Breast epithelium (tissue), 4 donors: ENCODE data around the gene ZNF814. TPM values are rescaled to one million over a fixed set of nuclear protein-coding genes. Genes with fewer than 3 reads are reported as not detected.
"Not testable (repeated sequence)": the region's sequence is repeated elsewhere in the genome, so short reads cannot be mapped to it uniquely, and the experiment has no call there.

Source experiments
- DNase-seq, 2 donors: peaks; one replicate each; pipeline ENCODE4 v3.0.0-alpha.2; 2019; ENCODE audit warnings: low spot score in 2 of 2
- H3K27ac ChIP-seq, 2 donors: fragments of 200-600 bp; sonication (generic) in 1 of 2; one replicate each; pipeline ENCODE4 v1.5.1; 2016 to 2019; ENCODE audit warnings: mild to moderate bottlenecking in 1 of 2
- H3K27me3 ChIP-seq, 2 donors: fragments of 200-600 bp; sonication (generic) in 1 of 2; one replicate each; pipeline versions ENCODE4 v1.5.1 to v1.6.0; 2017 to 2019; ENCODE audit warnings: control low read depth in 1 of 2, mild to moderate bottlenecking in 1 of 2
- H3K36me3 ChIP-seq: fragments of 200-600 bp; one replicate; pipeline ENCODE4 v1.5.1; 2019
- H3K4me1 ChIP-seq, 2 donors: fragments of 200-600 bp; sonication (generic); one replicate each; pipeline ENCODE4 v1.5.1; 2016 to 2019; ENCODE audit warnings: control low read depth in 1 of 2
- H3K4me3 ChIP-seq, 3 donors: fragments of 200-600 bp; sonication (generic); 1 replicate in 2 of 3; 2 replicates in 1 of 3; pipeline ENCODE4 v1.5.1; 2016 to 2019; ENCODE audit warnings: mild to moderate bottlenecking in 3 of 3, moderate library complexity in 2 of 3
- H3K9me3 ChIP-seq, 2 donors: fragments of 200-600 bp; sonication (generic) in 1 of 2; one replicate each; pipeline ENCODE4 v1.5.1; 2016 to 2019; ENCODE audit warnings: control low read depth in 1 of 2
- CTCF ChIP-seq, 3 donors: fragments of 450-650 bp; IDR thresholded peaks; one replicate each; pipeline ENCODE4 v1.5.1; 2016 to 2017; ENCODE audit warnings: antibody characterized with exemption in 3 of 3, mild to moderate bottlenecking in 3 of 3, moderate library complexity in 3 of 3
- POLR2A ChIP-seq: fragments of 450-650 bp; IDR thresholded peaks from one replicate; pipeline ENCODE4 v1.6.1; 2016; ENCODE audit warnings: antibody characterized with exemption, mild to moderate bottlenecking, moderate library complexity
- POLR2AphosphoS5 ChIP-seq, 3 donors: sonication (generic); formaldehyde crosslinking; IDR thresholded peaks; one replicate each; pipeline ENCODE4 v1.6.1; 2017; ENCODE audit warnings: antibody characterized with exemption in 3 of 3
- intact Hi-C: fragments of 100-400 bp; cut with DNase I; formaldehyde crosslinking; loops from one replicate; pipeline ENCODE4 v1.15.1; 2023; ENCODE audit warnings: low total_unique reads
- total RNA-seq, 3 donors: library from RNA; depleted of rRNA; stranded (reverse); fragments of >200 nt; gene quantifications; one replicate each; pipeline ENCODE4 v1.1.0, GENCODE V29; 2016

The ZNF814 gene
- total RNA-seq, 3 donors from 2014 or later: 4.8 to 26.1 (median 17.0) TPM

GRCh38 chr19:57916168-57916995, 27.5 kb upstream of the ZNF814 start, which contains the start of gene ZNF417:
ZNF417 (minus strand) TSS chr19:57916592; CDS start chr19:57916411, 181 bp downstream.
- peak in 1 of 3 donors; percentile 85 for TF ChIP-seq POLR2AphosphoS5 (IDR thresholded peaks at IDR 0.05)
- H3K4me1 ChIP-seq, H3K36me3 ChIP-seq, H3K27me3 ChIP-seq, intact Hi-C loops: not testable (repeated sequence)
- Histone ChIP-seq H3K27ac (peak within 1 kb of the TSS; percentile 61 to 88), H3K4me3 (peak within 1 kb of the TSS; percentile 60 to 88 (median 77)), H3K9me3 (peaks cover 12 to 31% of the 10 kb centered on the region in 2 donors)
- peak; percentile 71 to 85 for DNase-seq

GRCh38 chr19:57914531-57914930, 25.7 kb upstream of the ZNF814 start:
- DNase-seq: no peak

GRCh38 chr19:57907394-57907793, 18.6 kb upstream of the ZNF814 start:
- TF ChIP-seq CTCF (IDR thresholded peaks at IDR 0.05): no peak
- TF ChIP-seq POLR2AphosphoS5 (IDR thresholded peaks at IDR 0.05): no peak
- TF ChIP-seq POLR2A: no peak
- peaks cover 38 to 82% of the 10 kb centered on the region in 2 donors for H3K9me3 ChIP-seq
- H3K4me1 ChIP-seq: no peaks in the 10 kb centered on the region
- intact Hi-C loops: no loop called here
- no peak for DNase-seq
- no peak overlapping the region for H3K27ac ChIP-seq
- H3K27me3 ChIP-seq: no peaks in the 10 kb centered on the region
- no peak overlapping the region for H3K4me3 ChIP-seq
- no peaks in the 10 kb centered on the region for H3K36me3 ChIP-seq

More at GRCh38 chr19:57914531-57914930, 25.7 kb upstream of the ZNF814 start:
- TF ChIP-seq CTCF (IDR thresholded peaks at IDR 0.05): no peak
- no peak for TF ChIP-seq POLR2A
- TF ChIP-seq POLR2AphosphoS5 (IDR thresholded peaks at IDR 0.05): no peak
- Histone ChIP-seq H3K27ac (no peak overlapping the region), H3K27me3 (no peaks in the 10 kb centered on the region), H3K4me1 (no peaks in the 10 kb centered on the region), H3K9me3 (peaks cover 26 to 41% of the 10 kb centered on the region in 2 donors), H3K4me3 (no peak overlapping the region), H3K36me3 (no peaks in the 10 kb centered on the region)
- intact Hi-C loops: no loop called here

- Histone ChIP-seq H3K4me3 (no peak overlapping the region), H3K36me3 (no peaks in the 10 kb centered on the region), H3K4me1 (no peaks in the 10 kb centered on the region), H3K27ac (no peak overlapping the region), H3K27me3 (no peaks in the 10 kb centered on the region), H3K9me3 (peaks cover 19 to 75% of the 10 kb centered on the region in 2 donors)
- intact Hi-C loops: no loop called here
- DNase-seq: no peak
- TF ChIP-seq CTCF (IDR thresholded peaks at IDR 0.05): no peak
- TF ChIP-seq POLR2AphosphoS5 (IDR thresholded peaks at IDR 0.05): no peak
- TF ChIP-seq POLR2A: no peak
Observed at GRCh38 chr19:57905258-57905657, 16.4 kb upstream of the ZNF814 start.

GRCh38 chr19:57903618-57904184, 14.9 kb upstream of the ZNF814 start:
- intact Hi-C loops: no loop called here
- Histone ChIP-seq H3K27ac (no peak overlapping the region), H3K4me3 (no peak overlapping the region), H3K9me3 (peaks cover 15 to 68% of the 10 kb centered on the region in 2 donors), H3K4me1 (no peaks in the 10 kb centered on the region), H3K27me3 (no peaks in the 10 kb centered on the region), H3K36me3 (no peaks in the 10 kb centered on the region)
- TF ChIP-seq POLR2A (no peak), CTCF (IDR thresholded peaks at IDR 0.05) (no peak), POLR2AphosphoS5 (IDR thresholded peaks at IDR 0.05) (no peak)
- no peak for DNase-seq
